Neutrophil (primary cell): ENCODE data around the gene RALY.

Experiments used
- H3K27ac ChIP-seq: fragments of 200-600 bp; sonication (generic); 2 replicates; pipeline ENCODE4 v1.5.1; 2016; ENCODE audit warnings: mild to moderate bottlenecking, moderate library complexity
- H3K27me3 ChIP-seq: fragments of 200-600 bp; sonication (generic); 2 replicates; pipeline ENCODE4 v1.6.0; 2016; ENCODE audit warnings: mild to moderate bottlenecking
- H3K36me3 ChIP-seq: fragments of 200-600 bp; sonication (generic); 2 replicates; pipeline ENCODE4 v1.5.1; 2017
- H3K4me1 ChIP-seq, 2 experiments: fragments of 200-600 bp in 1 of 2; sonication (generic) in 1 of 2; 1 replicate in 1 of 2; 2 replicates in 1 of 2; pipeline versions ENCODE4 v1.5.1 to v1.6.1; 2013 to 2016; ENCODE audit warnings: low read depth in 1 of 2, low read length in 1 of 2, mild to moderate bottlenecking in 1 of 2, moderate library complexity in 1 of 2; ENCODE audit not compliant: control insufficient read depth in 1 of 2, insufficient read depth in 1 of 2
- H3K4me3 ChIP-seq, 2 experiments: fragments of 200-600 bp in 1 of 2; sonication (generic) in 1 of 2; 1 replicate in 1 of 2; 2 replicates in 1 of 2; pipeline ENCODE4 v1.5.1; 2013 to 2016; ENCODE audit warnings: low read depth in 1 of 2, low read length in 1 of 2, mild to moderate bottlenecking in 1 of 2, moderate library complexity in 1 of 2
- H3K9me3 ChIP-seq: fragments of 200-600 bp; sonication (generic); 2 replicates; pipeline ENCODE4 v1.5.1; 2016
- TF ChIP-seq, protein P1 (sequence below): fragments of 200-600 bp; sonication (generic); IDR thresholded peaks from 2 replicates; pipeline ENCODE4 v1.5.1; 2016; ENCODE audit warnings: antibody characterized with exemption

RALY gene

GRCh38 chr20:33951171-33951570 is 42.5 kb upstream of the RALY start:
- Histone ChIP-seq H3K27ac (no peak overlapping the region), H3K4me3 (no peak overlapping the region), H3K27me3 (no peaks in the 10 kb centered on the region), H3K9me3 (peaks cover 16% of the 10 kb centered on the region), H3K36me3 (no peaks in the 10 kb centered on the region), H3K4me1 (no peaks in the 10 kb centered on the region)
- TF ChIP-seq, protein P1, sequence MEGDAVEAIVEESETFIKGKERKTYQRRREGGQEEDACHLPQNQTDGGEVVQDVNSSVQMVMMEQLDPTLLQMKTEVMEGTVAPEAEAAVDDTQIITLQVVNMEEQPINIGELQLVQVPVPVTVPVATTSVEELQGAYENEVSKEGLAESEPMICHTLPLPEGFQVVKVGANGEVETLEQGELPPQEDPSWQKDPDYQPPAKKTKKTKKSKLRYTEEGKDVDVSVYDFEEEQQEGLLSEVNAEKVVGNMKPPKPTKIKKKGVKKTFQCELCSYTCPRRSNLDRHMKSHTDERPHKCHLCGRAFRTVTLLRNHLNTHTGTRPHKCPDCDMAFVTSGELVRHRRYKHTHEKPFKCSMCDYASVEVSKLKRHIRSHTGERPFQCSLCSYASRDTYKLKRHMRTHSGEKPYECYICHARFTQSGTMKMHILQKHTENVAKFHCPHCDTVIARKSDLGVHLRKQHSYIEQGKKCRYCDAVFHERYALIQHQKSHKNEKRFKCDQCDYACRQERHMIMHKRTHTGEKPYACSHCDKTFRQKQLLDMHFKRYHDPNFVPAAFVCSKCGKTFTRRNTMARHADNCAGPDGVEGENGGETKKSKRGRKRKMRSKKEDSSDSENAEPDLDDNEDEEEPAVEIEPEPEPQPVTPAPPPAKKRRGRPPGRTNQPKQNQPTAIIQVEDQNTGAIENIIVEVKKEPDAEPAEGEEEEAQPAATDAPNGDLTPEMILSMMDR: no peak

GRCh38 chr20:33954504-33954903 is 39.2 kb upstream of the RALY start:
- Histone ChIP-seq H3K4me1 (no peaks in the 10 kb centered on the region), H3K4me3 (no peak overlapping the region), H3K9me3 (no peaks in the 10 kb centered on the region), H3K27ac (no peak overlapping the region), H3K27me3 (no peaks in the 10 kb centered on the region), H3K36me3 (no peaks in the 10 kb centered on the region)
- TF ChIP-seq, protein P1: no peak

- Histone ChIP-seq H3K36me3 (no peaks in the 10 kb centered on the region), H3K27me3 (no peaks in the 10 kb centered on the region), H3K27ac (no peak overlapping the region), H3K9me3 (no peaks in the 10 kb centered on the region), H3K4me3 (no peak overlapping the region), H3K4me1 (peaks cover 4 to 7% of the 10 kb centered on the region in 2 experiments)
- TF ChIP-seq, protein P1: no peak
Measured at GRCh38 chr20:33963751-33964150, 30.0 kb upstream of the RALY start.

DNA sequence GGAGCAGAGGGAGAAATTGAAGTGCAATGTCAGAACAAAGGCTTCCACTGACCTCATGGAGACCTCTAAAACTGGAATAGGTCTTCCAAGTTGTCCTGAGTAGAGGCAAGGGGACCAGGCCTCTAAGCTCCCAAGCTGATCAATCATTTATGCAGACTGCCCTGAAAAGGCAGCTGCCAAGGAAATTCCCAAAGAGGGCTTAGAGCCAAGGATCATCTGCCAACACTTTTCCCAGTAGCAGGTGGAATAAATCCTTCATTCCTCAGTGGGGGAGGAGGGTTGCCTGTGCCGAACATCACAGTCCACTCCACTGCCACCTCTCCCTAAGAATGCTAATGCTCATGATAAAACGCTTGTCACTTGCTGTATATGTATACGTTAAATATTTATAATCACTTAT is 29.3 kb upstream of the RALY start:
- TF ChIP-seq, protein P1: no peak
- Histone ChIP-seq H3K4me3 (no peak overlapping the region), H3K4me1 (peaks cover 4 to 7% of the 10 kb centered on the region in 2 experiments), H3K27me3 (no peaks in the 10 kb centered on the region), H3K27ac (no peak overlapping the region), H3K9me3 (no peaks in the 10 kb centered on the region), H3K36me3 (no peaks in the 10 kb centered on the region)

GRCh38 chr20:33967126-33967525 is 26.6 kb upstream of the RALY start:
- Histone ChIP-seq H3K4me3 (no peak overlapping the region), H3K27ac (no peak overlapping the region), H3K9me3 (no peaks in the 10 kb centered on the region), H3K27me3 (no peaks in the 10 kb centered on the region), H3K36me3 (no peaks in the 10 kb centered on the region), H3K4me1 (peaks cover 4 to 7% of the 10 kb centered on the region in 2 experiments)
- TF ChIP-seq, protein P1: no peak

DNA sequence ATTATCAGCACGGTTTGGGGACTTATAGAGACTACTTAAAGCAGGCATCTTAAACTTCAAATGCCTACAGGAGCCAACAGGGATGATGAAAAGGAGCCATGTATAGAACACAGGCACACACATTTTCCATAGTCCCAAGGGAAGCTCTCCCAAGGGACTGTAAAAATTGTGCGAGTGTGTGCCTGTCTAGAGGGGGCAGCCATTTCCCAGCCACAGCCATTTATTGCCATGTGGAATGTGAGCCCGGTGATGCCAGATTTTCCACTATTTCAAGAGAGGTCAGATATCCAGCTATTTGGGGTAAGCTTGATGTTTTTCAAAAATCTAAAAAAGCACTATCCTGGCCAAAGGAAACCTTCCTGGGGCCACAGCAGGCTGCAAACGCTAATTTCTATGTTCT is 24.1 kb upstream of the RALY start:
- Histone ChIP-seq H3K4me3 (no peak overlapping the region), H3K9me3 (no peaks in the 10 kb centered on the region), H3K27ac (no peak overlapping the region), H3K36me3 (no peaks in the 10 kb centered on the region), H3K4me1 (no peaks in the 10 kb centered on the region), H3K27me3 (no peaks in the 10 kb centered on the region)
- TF ChIP-seq, protein P1: no peak
